HG02642 (cell line): ENCODE results near the gene ARHGEF28.
A peak's percentile ranks its signal among the peaks of the same experiment; 100 is the strongest.

Experiments
- ATAC-seq: cut with Tn5 transposase; IDR thresholded peaks from one replicate; pipeline ENCODE4 v1.9.1; 2021; ENCODE audit warnings: mild to moderate bottlenecking; ENCODE audit not compliant: unreplicated experiment, poor library complexity

Gene ARHGEF28

DNA sequence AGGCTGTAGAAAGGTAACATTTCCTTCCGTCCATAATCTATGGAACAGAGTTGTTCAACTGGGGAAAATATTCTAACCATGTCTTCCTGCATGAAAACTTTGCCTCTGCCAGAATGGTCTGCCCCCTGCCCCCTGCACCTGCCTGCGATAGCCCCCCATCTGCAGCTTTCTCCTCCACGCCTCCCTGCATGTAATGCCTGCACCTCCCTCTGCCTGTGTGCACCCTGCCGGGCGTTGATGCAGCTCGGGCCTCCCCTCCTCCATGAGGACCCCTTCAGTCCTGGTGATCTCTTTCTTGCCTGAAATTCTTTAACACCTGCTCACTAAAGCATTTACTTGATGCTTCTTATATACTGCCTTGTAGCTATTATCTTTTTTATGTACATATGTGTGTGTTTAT is 266.2 kb downstream of the ARHGEF28 start:
- ATAC-seq, result no peak

DNA sequence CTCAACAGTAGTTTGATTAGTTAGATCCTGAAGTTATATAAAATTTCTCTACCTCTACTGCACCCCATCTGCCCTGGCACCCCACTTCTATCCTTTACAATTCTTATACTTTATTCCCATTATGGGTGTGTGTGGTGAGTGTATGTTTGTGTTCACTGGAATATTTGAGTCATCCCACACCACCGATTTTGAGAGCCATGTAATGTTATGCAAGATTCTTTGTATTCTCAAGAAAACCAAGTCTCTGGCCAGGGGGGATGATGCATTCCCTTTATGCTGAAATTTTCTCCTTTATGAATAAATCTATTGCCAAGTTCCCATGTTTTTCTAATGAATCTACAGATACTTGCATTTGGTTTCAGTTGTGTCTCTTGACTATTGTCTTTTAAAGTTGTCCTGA is 266.8 kb downstream of the ARHGEF28 start:
- no peak for ATAC-seq

DNA sequence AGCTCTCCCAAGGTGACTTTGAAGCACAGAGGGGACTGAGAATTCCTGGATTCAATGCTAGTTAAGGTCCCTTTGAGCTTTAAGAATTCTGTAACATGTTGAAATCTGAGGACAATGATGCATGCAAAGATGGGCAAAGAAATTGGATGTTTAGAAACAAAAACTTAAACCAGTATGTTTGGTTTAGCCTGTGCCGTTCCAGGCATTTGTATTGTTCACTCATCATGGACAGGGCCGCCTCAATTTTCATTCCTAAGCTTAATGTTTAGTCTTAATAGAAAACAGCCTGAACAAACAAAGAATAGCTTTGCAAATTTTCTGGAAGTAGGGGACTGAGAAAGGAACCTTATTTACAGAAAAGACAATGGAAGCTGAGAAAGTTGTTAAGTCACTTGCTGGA is 267.8 kb downstream of the ARHGEF28 start:
- ATAC-seq, result no peak

DNA sequence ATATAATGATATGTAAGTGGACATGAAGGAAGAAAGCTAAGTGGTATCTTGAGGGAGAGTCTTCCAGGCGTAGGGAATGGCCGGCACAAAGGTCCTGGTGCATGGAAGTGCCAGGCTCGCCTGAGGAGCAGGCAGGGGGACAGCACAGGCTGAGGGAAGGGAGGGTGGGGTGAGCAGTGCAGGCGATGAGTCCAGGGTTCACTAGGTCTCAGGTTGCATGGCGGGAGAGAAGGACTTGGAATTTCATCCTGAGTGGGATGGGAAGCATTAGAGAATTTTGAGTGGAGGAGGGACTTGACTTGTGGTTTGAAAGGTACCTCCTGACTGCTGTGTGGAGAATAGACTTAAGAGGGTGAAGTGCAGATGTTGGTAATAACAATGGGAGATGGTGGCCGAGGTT is 268.9 kb downstream of the ARHGEF28 start:
- no peak for ATAC-seq

DNA sequence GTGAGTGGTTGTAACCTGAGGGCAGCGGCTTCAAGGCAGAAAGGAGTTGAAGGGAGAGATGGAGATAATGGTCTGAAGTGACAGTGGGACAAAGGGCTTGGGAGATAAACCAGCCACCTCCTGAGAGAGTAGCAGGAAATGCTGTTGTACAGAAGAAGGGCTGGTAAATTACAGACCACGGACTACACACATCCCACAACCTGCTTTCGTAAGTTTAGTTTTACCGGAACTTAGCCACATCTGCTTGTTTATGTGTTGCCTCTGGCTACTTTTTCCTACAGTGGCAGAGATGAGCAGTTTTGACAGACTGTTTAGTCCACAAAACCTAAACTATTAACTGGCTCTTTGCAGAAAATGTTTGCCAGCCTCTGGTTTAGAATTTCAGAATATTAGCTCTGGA is 269.5 kb downstream of the ARHGEF28 start:
- ATAC-seq, result no peak

DNA sequence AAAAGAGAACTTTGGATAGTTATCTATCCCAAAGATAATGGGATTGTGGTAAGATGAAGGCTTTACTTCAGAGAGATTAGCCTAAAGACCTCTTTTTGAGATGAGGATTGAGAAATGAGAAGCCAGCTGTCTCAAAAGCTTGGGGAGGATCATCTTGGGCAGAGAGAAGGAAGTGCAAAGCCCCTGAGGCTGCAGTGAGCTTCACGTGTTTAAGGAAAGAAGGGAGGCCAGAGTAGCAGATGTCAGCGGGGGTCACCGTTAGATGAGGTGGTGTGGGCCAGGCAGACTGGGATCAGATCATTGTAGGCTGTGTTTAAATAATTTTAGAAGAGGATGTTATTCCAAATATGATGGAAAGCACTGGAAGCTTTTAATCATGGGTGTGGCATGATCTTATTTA is 270.1 kb downstream of the ARHGEF28 start:
- ATAC-seq, result no peak

DNA sequence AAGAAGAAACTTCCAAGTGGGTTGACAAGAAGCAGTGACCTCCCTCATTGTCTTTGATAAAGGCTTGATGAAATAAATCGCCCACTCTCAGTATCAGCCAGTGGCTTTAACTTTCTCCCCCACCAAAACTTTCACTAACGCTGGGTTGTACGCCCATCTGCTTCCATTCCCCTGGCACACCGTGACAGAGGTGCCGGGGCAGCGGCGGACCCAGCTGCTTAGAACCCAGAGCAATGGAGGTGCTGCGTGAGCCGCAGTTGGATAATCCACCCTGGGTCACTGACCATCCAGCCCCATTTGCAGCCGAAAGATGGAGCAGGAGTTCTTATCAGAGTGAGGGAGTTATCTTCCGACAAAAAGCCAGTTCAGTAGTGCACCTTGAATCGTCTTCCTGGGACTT is 270.7 kb downstream of the ARHGEF28 start:
- ATAC-seq, result no peak

DNA sequence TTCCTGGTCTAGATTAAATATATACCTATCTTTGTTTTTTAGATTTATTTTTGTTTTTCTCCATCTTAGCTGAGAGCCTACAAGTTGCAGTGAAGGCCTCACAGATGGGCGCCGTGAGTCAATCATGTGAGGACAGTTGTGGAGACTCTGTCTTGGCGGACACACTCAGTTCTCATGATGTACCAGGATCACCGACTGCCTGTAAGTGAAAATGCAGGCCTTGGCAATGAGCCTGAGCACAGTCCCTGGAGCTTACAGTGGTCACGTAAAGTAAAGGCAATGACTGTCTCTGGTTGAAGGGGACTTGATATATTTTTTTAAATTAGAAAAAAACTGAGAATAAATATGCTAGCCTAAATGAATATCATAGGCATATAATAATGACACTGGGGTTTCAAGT is 271.9 kb downstream of the ARHGEF28 start:
- ATAC-seq, result no peak

DNA sequence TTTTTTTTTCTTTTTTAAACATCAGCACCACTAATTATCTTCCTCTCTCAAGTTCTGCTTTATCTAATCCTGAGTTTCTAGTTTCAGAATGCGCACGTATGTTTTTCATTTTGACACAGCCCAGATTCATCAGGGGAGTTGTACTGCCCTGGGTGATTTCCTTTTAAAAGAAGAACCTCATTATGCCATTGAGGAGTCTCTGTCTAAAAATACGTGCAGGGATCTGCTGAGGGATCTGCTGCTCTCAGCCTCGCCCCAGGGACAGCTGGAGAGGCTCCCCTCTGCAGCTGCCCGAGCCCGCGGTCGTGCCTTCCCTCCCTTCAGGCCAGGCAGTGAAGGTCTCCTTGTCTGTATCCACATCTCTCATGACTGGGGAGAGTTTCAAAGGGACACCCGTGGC is 273.1 kb downstream of the ARHGEF28 start:
- ATAC-seq, result peak; percentile 81

DNA sequence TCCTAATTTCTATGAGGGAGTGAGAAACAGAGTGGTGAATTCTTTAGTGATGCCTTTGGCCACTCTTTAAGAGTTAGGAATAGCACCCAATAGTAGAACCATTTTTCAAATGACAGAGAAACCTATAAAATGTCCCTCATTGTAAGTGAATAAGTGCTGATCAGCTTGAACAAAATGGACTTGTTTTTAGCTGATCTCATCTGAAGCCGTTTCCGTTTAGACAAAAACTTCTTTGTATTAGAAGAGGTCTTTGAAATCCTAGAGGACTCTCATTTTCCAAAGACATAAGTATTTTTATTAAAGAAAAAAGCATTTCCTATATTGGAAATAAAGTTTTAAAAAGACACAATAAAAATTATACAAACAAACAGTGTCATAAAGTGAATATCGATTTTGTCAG is 273.9 kb downstream of the ARHGEF28 start:
- ATAC-seq, result no peak

DNA sequence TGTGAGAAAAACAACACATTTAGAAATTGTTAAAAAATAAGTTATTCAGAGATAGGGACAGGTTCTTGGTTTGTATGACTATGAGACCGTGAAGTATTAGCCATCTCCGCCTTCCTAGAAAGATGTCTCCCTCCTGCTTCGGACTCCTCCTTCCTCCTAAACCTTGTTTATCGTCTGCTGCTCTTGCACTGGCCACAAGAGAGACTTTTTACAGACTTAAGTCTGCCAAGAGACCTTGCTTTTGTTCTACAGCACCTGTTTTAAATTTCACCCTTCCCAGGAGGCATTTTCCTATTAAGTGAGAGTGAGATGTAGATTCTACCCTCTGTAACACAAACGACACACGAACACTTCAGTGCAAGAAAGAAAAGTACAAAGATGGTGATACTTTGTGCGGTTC is 274.6 kb downstream of the ARHGEF28 start:
- no peak for ATAC-seq

DNA sequence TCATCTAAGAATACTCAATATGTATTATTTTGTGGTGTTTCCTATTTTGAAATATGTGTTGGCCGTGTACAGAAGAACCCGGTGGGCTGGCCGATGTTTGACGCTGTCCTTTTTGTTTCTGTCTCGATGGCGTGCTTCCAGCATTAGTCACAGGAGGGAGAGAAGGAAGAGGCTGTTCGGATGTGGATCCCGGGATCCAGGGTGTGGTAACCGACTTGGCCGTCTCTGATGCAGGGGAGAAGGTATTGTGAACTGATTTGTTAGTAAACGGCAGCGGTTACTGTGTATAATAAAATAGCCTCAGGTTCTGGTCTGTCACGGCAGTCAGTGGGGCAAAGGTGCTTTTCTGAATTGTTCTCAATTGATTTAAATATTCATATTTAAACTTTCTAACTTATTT is 275.0 kb downstream of the ARHGEF28 start:
- ATAC-seq, result no peak

DNA sequence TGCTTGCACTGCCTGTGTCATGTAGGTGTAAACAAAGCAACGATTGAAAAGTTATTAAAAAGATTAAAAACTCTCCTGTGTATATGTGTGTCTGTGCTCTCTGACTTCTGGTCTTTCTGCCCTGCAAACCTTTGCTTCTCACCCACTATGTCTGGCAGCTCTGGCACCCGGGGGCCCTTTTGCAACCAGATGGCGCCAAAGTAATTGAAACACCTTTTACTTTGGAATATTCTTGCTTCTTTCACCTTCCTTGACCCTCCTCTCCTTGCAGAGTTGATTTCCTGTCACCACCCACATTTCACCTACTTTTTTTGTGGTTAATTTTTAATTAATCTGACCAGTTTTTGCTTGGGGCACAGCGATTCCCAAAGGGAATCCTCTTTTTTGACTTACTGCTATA is 275.5 kb downstream of the ARHGEF28 start:
- no peak for ATAC-seq

DNA sequence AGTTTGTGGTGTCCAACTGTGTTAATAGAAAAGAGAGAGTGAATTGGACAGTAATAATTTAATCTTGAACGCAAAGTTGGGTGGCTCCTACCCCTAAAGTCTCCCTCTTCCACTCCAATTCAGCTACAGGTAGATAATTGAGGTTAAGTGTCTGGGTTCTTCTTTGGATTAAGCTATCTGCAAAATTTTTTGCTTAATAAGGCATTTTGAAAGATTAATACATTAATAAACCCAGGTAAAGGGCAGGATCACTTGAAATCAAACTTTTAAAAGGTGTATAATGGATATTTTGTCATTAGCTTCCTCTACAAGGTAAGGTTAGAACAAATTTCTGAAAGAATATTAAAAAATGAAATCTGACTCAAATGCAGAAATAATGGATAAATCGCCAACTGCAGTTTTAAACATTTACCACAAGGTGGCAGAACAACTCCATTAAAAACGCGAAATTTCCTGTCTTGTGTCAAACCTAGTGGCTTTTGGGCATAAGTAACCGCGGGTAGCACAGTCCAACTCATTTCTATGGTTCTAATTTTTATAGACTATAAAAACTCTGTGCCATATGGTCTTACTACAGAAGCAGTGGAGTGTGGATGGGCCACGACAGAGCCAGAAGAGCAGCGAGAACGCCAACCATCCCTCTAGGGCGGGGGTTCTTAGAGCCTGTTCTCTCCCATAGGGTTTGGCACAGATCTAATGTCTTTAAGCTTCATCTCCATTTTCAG is 276.5 kb downstream of the ARHGEF28 start:
- no peak for ATAC-seq

DNA sequence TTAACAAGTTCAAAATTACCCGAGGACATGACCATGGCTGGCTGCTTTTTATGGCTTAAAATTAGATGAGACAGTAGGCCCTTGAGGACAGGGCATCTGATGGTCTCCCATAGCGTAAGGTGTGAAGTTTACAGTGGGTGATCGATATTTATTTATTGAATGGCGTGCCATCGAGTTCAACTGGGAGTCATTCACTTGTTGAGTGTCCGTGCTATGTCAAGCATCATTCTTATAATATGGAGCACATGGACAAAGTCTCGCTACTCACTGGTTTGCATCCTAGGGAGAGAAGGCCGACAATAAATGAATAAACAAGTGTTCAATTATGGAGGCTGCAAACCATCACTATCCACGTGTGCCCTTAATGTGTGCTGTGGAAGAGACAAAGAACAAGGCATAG is 277.2 kb downstream of the ARHGEF28 start:
- ATAC-seq, result no peak

DNA sequence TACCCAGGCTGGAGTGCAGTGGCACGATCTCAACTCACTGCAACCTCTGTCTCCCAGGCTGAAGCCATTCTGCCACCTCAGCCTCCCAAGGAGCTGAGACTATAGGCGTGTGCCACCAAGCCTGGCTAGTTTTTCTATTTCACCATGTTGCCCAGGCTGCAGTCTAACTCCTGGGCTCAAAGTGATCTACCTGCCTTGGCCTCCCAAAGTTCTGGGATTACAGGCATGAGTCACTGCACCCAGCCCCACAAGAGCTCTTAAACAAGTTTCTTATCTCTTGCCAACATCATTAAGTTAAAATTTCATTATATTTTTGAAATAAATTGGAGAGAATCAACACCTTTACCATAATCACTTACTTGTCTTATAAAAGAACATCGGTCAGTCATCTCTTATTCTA is 280.3 kb downstream of the ARHGEF28 start:
- ATAC-seq, result no peak

DNA sequence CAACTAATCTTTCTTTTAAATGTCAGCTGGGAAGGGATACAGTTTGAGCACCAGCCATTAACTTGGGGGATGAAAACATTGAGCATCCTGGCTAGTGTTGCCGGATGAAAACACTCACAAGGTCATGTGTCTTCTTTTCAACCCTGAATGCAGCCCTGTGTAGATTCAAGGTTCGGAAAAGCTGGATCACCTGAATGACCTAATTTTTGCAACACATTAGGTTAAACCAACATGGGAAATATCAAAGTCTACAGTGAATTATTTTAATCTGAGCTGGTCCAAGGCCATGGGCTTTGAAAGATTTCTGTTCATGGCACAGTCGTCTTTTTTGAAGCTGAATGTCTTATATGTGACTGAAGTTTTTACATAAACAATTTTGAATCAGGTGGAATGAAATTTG is 281.2 kb downstream of the ARHGEF28 start:
- no peak for ATAC-seq

DNA sequence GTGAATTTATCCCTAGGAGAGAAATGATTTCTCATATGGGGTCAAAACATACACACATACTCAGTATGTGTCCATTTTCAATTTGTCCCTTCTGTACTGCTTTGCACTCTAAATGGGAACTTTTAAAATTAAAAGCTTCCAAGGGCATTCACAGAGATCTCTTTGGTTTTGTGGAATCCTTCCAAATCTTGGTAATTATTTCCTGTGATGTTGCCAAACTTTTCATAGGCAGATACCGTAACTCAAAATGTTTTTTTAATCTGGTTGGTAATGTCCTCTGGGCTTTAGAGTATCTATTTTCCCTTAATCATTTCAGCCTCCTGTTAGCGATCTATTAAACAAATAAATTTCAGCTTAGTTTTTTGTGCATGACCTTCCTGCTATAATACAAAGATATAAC is 282.4 kb downstream of the ARHGEF28 start:
- ATAC-seq, result no peak

DNA sequence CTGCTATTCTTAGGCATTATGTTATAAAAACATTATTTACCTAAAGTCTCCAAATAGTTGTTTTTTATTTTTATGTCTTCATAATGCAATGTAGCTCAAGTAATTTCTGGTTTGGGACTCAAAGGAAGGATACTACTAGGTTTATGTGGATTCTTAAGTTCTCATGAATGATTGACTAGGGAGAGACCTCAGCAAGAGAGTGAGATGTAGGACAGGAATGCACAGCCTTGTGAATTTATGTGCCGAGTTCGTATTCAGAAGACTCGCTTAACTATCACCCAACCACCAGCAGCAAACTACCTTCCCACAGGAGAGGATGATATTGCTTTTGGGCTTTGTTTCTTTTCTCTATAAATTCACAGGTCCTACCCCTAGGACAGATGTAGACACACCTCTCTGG is 282.9 kb downstream of the ARHGEF28 start:
- no peak for ATAC-seq

DNA sequence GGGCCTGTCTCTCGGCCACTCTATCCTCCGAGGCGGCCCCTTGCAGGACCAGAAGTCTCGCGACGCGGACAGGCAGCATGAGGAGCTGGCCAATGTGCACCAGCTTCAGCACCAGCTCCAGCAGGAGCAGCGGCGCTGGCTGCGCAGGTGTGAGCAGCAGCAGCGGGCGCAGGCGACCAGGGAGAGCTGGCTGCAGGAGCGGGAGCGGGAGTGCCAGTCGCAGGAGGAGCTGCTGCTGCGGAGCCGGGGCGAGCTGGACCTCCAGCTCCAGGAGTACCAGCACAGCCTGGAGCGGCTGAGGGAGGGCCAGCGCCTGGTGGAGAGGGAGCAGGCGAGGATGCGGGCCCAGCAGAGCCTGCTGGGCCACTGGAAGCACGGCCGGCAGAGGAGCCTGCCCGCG is 283.5 kb downstream of the ARHGEF28 start:
- ATAC-seq, result no peak

DNA sequence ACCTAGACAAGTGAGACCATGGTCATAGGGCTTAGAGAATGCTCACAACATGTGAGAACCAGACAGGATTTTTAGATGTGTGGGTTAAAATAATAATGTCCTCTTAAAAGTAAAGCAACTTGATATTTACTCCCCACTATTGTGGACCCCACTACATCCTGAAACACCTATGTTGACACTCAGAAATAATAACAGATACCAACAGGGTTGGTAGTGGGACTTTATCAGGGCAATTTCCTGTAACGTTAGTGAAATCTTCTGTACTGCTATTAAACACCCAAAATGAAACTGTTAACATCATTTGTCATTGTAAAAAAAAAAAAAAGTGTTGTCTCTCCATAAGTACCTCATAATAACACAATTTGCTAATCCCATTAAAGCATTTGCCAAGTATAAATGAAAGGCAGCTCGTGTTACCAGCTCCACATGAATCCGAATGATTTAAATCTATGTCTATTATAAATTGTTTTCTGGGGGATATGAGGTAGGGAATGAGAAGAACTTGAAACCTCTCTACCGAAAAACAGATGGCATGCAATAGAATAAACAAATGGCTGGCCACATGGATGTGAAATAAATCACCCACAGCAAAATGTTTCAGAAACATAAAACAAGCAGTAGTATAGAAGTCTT is 285.9 kb downstream of the ARHGEF28 start:
- no peak for ATAC-seq

DNA sequence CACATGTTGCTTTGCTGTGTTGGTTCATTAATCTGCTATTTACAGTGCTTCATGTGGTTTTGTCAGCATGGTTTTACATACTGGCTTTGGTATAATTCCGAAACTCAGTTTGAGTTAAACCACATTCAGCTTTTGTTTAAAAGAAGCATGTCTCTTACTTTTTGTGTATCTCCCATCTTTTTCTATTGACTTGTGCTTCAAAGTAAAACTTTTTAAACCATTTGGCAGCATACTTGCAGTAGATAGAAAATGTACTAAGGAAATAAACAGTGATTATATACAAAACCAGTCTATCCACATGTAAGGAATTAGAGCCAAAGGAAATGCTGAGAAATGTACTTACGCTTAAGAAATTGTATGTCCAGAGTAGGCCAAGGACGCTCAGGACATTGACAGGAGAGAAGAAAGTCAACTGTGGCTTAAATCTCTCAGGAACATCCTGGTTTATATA is 286.9 kb downstream of the ARHGEF28 start:
- ATAC-seq, result no peak
